Fibroblast of the conjunctiva (primary cell): ENCODE data around the gene SLC8A2.

Experiments used
- DNase-seq: peaks from one replicate; pipeline ENCODE4 v3.0.0-alpha.2; 2010; ENCODE audit warnings: low read depth

SLC8A2 gene

DNA sequence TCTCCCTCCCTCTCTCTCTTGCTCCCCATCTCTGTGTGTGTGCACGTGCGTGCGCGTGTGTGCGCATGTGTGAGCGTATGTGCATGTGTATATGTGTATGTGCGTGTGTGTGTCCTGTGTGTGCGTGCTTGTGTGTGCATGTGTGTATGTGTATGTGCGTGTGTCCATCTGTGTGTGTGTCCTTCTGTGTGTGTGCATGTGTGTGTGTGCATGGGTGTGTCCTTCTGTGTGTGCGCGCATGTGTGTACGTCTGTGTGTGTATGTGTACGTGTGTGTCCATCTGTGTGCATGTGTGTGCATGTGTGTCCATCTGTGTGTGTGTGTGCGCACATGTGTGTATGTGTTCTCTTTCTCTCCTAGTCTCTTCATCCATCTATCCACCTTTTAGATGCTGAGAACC, 12.2 kb downstream of the SLC8A2 start:
- no peak for DNase-seq

- no peak for DNase-seq
These were observed 13.0 kb downstream of the SLC8A2 start for GRCh38 chr19:47458672-47459071.

GRCh38 chr19:47456721-47457474, 14.8 kb downstream of the SLC8A2 start:
- DNase-seq: no peak

DNA sequence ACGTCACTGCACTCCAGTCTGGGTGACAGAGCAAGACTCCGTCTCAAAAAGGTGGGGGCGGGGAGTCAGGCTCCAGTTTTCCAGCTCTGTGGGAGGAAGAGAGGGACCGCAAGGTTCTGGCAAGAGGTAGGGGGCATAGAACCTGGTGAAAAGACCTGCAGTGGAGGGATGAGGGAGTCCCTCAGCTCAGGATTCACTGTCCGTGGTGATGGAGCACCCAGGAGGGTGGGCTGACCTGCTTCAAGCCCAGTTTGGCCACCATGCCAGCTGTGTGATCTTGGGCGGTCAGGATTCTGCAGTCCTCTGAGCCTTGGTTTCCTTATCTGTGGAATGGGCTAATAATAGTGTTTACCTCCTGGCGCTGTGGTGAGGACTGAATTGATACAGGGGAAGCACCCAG, 21.2 kb downstream of the SLC8A2 start:
- DNase-seq: no peak

DNA sequence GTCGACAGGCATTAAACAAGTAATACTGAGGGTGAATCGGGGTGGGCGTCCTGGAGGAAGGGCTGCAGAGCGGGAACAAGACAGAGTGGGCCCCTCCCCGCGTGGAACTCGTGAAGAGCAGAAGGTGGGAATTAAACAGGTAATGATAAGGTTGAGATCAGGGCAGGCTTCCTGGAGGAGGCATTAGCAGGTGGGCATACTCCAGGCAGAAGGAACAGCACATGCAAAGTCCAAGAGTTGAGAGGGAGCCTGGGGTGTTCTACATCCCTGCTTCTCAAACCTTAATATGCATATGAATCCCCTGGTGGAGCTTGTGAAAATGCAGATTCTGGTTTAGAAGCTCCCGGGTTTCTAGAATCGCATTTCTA, 23.3 kb downstream of the SLC8A2 start:
- no peak for DNase-seq

DNA sequence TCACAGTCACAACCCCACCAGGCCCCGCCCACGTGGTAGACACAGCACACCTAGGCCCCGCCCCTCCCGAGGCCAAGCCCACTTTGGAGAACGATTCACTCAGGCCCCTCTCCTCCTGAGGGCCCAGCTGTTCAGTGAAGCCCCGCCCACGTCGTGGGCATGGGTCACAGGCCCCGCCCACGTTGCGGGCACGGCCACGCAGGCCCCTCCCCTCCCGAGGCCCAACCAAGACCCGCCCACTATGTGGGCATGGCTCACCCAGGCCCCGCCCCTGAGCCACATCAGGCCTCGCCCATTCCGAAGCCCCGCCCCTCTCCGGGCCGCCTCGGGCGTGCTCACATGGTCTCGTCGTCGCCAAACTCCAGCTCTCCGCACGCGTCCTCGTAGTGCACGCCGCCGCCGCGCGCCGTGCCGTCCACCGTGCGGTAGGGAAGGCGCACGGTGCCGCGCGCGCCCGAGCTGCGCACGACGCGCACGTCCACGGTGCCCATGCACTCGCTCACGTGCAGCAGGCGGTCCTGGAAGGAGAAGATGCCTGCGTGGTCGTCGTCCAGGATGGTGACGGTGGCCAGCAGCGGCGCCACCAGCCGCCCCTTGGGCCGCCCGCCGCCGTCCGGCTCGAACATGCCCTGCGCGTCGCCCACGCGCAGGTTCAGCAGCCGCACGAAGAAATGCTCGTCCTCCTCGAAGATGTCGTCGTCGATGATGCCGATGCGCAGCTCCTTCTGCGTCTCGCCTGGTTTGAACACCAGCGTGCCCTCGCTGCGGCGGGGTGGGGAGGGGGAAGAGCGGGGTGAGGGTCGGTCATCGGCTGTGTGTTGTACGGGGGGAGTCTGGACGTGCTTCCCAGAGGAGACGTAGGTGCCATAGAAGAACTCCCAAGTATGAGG, 24.0 kb downstream of the SLC8A2 start:
- no peak for DNase-seq

GRCh38 chr19:47446534-47447469, 24.9 kb downstream of the SLC8A2 start:
- DNase-seq: no peak

DNA sequence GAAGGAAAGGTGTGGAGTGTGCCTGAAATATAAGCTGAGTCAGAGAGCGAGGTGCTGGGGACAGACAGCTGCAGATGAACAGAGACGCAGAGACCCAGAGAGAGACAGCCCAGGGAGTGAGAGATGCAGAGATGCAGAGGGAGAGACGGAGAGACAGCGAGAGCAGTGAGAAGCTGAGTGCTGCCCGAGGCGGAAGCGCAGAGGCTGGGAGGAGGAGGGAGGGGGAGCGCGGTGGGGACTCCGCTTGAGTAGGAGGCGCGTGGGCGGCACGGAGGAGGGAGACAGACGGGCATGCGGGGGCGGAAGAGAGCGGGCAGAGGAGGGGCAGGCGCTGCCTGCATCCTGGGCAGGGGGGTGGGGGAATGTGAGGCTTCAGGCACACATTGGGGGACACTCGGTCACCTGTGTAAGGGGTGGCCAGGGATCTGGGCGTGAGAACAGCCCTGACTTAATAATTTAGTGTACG, 25.7 kb downstream of the SLC8A2 start:
- DNase-seq: no peak

- DNase-seq: no peak
These were observed 26.2 kb downstream of the SLC8A2 start for GRCh38 chr19:47445527-47445926.

- no peak for DNase-seq
These were observed 27.3 kb downstream of the SLC8A2 start for GRCh38 chr19:47444388-47444821.

GRCh38 chr19:47443331-47443730, 28.4 kb downstream of the SLC8A2 start:
- no peak for DNase-seq

DNA sequence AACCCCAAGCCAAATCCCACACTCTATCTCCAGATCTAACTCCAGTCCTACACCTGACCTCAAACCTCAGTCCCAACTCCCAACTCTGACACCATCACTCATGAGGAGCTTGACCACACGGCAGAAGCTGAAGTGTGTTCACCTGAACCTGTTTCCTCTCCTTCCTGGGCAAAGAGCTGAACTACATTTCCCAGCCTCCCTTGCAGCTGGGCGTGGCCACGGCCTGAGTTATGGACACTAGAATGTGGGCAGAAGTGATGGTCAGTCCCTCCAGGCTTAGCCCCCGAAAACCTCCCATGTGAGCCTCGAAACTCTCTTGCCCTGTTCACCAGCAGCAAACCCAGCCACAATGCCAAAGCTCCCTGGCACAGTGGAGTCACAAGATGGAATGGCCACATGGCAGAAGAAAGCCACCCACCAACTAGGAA, 32.9 kb downstream of the SLC8A2 start:
- DNase-seq: no peak

- no peak for DNase-seq
These were observed 34.2 kb downstream of the SLC8A2 start for GRCh38 chr19:47437500-47437899.

- DNase-seq: peak; percentile 26
These were observed 34.8 kb downstream of the SLC8A2 start for GRCh38 chr19:47436712-47437401.

GRCh38 chr19:47435883-47436417, 35.7 kb downstream of the SLC8A2 start:
- DNase-seq: no peak

- no peak for DNase-seq
These were observed 36.5 kb downstream of the SLC8A2 start for GRCh38 chr19:47435196-47435595.

DNA sequence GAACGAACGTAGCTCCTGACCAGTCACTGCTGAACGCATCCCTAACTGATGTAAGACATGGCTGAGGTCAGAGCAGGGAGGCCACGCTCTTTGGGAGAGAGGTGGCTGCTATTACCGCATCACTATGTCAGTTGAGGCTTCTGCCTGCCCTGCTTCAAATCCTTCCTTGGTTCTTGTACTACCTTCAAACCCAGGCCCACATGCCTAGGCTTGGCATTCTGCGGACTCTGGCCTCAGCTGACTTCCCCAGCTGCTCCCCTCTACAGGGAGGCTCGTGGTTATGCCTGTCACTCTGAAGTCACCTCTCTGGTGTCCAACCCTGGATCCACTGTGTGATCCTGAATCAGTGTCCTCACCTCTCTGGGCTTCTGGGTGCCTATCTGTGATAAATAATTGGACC, 37.6 kb downstream of the SLC8A2 start:
- no peak for DNase-seq

GRCh38 chr19:47433121-47433520, 38.6 kb downstream of the SLC8A2 start:
- no peak for DNase-seq

GRCh38 chr19:47432499-47432898, 39.2 kb downstream of the SLC8A2 start:
- no peak for DNase-seq

- DNase-seq: no peak
These were observed 39.6 kb downstream of the SLC8A2 start for GRCh38 chr19:47432091-47432490.
